Activated CD4-positive, alpha-beta T cell treated with anti-CD3 and anti-CD28 coated beads for 36 hours (primary cell): ENCODE data around the gene VAT1L. TPM values are rescaled to one million over a fixed set of nuclear protein-coding genes. Genes with fewer than 3 reads are reported as not detected.
A peak's percentile ranks its signal among the peaks of the same experiment; 100 is the strongest.

Experiments used
- ATAC-seq: fragments of 200-7000 bp; cut with Tn5 transposase; one replicate; pipeline ENCODE4 v1.10.0; 2021; ENCODE audit warnings: mild to moderate bottlenecking, moderate library complexity
- CTCF ChIA-PET: fragments of 350-600 bp; sonication (Branson Sonifier 250); formaldehyde crosslinking; loops from one replicate; lab custom pipeline; 2021; ENCODE audit warnings: antibody characterized with exemption; lab: Charles Lee
- POLR2A ChIA-PET: fragments of 350-600 bp; sonication (Branson Sonifier 250); formaldehyde crosslinking; loops from one replicate; lab custom pipeline; 2021; ENCODE audit warnings: antibody characterized with exemption, inconsistent platforms; lab: Charles Lee
- DNase-seq: peaks from one replicate; pipeline ENCODE4 v3.0.0-alpha.2; 2020
- H3K27ac Mint-ChIP-seq: one replicate; pipeline ENCODE4 v1.8.0; 2021; ENCODE audit warnings: mixed read lengths
- H3K27me3 Mint-ChIP-seq: one replicate; pipeline ENCODE4 v1.8.0; 2021; ENCODE audit warnings: mixed read lengths
- H3K36me3 Mint-ChIP-seq: one replicate; pipeline ENCODE4 v1.8.0; 2021; ENCODE audit warnings: low read depth, mixed read lengths
- H3K4me1 Mint-ChIP-seq: one replicate; pipeline ENCODE4 v1.8.0; 2021; ENCODE audit warnings: mixed read lengths
- H3K4me3 Mint-ChIP-seq: one replicate; pipeline ENCODE4 v1.8.0; 2021; ENCODE audit warnings: mild to moderate bottlenecking, moderate library complexity, mixed read lengths
- H3K9me3 Mint-ChIP-seq: one replicate; pipeline ENCODE4 v1.8.0; 2021; ENCODE audit warnings: low read depth, mixed read lengths
- intact Hi-C, 2 experiments: fragments of 100-400 bp; cut with DNase I in 1 of 2; cut with micrococcal nuclease in 1 of 2; formaldehyde crosslinking; loops; one replicate each; pipeline versions ENCODE4 v1.14.2 to v1.15.1; 2022 to 2024; cut with DNase I, micrococcal nuclease
- total RNA-seq, 2 experiments: library from RNA; stranded (reverse); gene quantifications; one replicate each; pipeline ENCODE4 v1.2.3, GENCODE V29; 2021

The VAT1L gene
- total RNA-seq, 2 experiments from 2014 or later: 0.05 TPM; not detected in 1

- no peak overlapping the region for H3K27ac Mint-ChIP-seq
- H3K4me1 Mint-ChIP-seq: no peaks in the 10 kb centered on the region
- intact Hi-C loops: no loop called here
- H3K27me3 Mint-ChIP-seq: peaks cover 25% of the 10 kb centered on the region
- ChIA-PET CTCF (no interaction called here), POLR2A (no interaction called here)
- H3K36me3 Mint-ChIP-seq: no peaks in the 10 kb centered on the region
- DNase-seq (no peak), ATAC-seq (no peak)
- no peaks in the 10 kb centered on the region for H3K9me3 Mint-ChIP-seq
- H3K4me3 Mint-ChIP-seq: no peak overlapping the region
Measured at GRCh38 chr16:77858060-77858459, 69.7 kb downstream of the VAT1L start.

- Mint-ChIP-seq H3K4me3 (no peak overlapping the region), H3K27me3 (peaks cover 30% of the 10 kb centered on the region), H3K27ac (no peak overlapping the region), H3K36me3 (no peaks in the 10 kb centered on the region), H3K9me3 (no peaks in the 10 kb centered on the region), H3K4me1 (no peaks in the 10 kb centered on the region)
- ChIA-PET POLR2A (no interaction called here), CTCF (interaction anchor here (0.7 kb wide), 1 partner anchor 1959 kb away, joined by 3 read pairs; no protein-coding TSS in a partner anchor)
- ATAC-seq (no peak), DNase-seq (no peak)
- intact Hi-C loops: no loop called here
Measured at GRCh38 chr16:77859493-77860232, 71.3 kb downstream of the VAT1L start.

GRCh38 chr16:77860953-77861352, 72.6 kb downstream of the VAT1L start:
- peaks cover 30% of the 10 kb centered on the region for H3K27me3 Mint-ChIP-seq
- intact Hi-C loops: no loop called here
- H3K4me1 Mint-ChIP-seq: no peaks in the 10 kb centered on the region
- no peak overlapping the region for H3K27ac Mint-ChIP-seq
- H3K4me3 Mint-ChIP-seq: no peak overlapping the region
- no peaks in the 10 kb centered on the region for H3K9me3 Mint-ChIP-seq
- H3K36me3 Mint-ChIP-seq: no peaks in the 10 kb centered on the region
- no peak for DNase-seq
- POLR2A ChIA-PET: no interaction called here
- no peak for ATAC-seq
- CTCF ChIA-PET: no interaction called here

DNA sequence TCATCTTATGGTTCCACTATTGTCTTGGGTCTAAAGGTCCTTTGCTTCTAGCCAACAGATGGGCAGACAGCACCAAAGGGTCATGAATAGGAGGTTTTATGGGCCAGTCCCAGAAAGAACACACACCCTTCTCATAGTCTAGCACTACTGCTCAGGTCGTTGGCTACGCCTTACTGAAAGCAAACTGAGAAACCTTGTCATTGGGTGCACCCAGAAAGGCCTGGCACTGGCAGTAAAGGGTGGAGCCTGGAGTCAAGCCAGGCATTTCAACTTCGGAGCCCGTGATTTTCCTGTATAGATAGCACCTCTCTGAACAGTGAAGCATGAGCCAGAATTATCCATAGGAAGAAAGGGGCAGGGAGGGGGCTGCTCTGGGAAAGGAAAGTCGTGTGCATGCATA, 74.9 kb downstream of the VAT1L start:
- Mint-ChIP-seq H3K27me3 (peaks cover 22% of the 10 kb centered on the region), H3K4me1 (peaks cover 6% of the 10 kb centered on the region), H3K36me3 (no peaks in the 10 kb centered on the region), H3K9me3 (no peaks in the 10 kb centered on the region), H3K4me3 (no peak overlapping the region), H3K27ac (no peak overlapping the region)
- ChIA-PET POLR2A (no interaction called here), CTCF (no interaction called here)
- DNase-seq (no peak), ATAC-seq (no peak)
- intact Hi-C loops: no loop called here

- no peak overlapping the region for H3K4me3 Mint-ChIP-seq
- H3K27me3 Mint-ChIP-seq: peaks cover 13% of the 10 kb centered on the region
- no peaks in the 10 kb centered on the region for H3K36me3 Mint-ChIP-seq
- intact Hi-C loops: no loop called here
- no peak for DNase-seq
- peaks cover 14% of the 10 kb centered on the region for H3K4me1 Mint-ChIP-seq
- H3K27ac Mint-ChIP-seq: no peak overlapping the region
- H3K9me3 Mint-ChIP-seq: no peaks in the 10 kb centered on the region
- peak; percentile 19 for ATAC-seq
- ChIA-PET CTCF (interaction anchor here (0.6 kb wide), 1 partner anchor 193 kb away, joined by 3 read pairs; no protein-coding TSS in a partner anchor), POLR2A (no interaction called here)
Measured at GRCh38 chr16:77866752-77867151, 78.4 kb downstream of the VAT1L start.

- ATAC-seq: peak; percentile 47
- Mint-ChIP-seq H3K36me3 (no peaks in the 10 kb centered on the region), H3K4me3 (no peak overlapping the region), H3K4me1 (peaks cover 14% of the 10 kb centered on the region), H3K9me3 (no peaks in the 10 kb centered on the region), H3K27me3 (peaks cover 13% of the 10 kb centered on the region), H3K27ac (no peak overlapping the region)
- no peak for DNase-seq
- CTCF ChIA-PET: no interaction called here
- POLR2A ChIA-PET: no interaction called here
- intact Hi-C loops: no loop called here
Measured at GRCh38 chr16:77868052-77868451, 79.7 kb downstream of the VAT1L start.

DNA sequence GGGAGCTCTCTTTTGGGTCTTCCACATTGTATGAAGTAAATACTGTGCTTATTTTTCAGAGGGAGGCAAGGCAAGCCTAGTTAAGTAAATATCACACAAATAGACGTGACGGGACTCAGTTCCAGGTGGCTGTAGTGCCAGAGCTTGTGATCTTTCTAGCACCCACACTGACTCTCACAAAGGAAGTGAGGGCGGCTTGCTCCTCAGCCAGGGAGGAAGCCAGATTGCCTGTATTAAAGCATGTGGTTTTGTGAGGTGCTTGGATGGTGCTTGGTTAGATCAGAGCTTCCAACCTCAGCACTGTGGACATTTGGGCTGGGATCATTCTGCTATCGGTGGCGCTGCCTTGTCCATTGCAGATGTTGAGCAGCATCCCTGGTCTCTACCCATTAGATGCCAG, 80.1 kb downstream of the VAT1L start:
- POLR2A ChIA-PET: no interaction called here

GRCh38 chr16:77869997-77870813, 81.8 kb downstream of the VAT1L start:
- ATAC-seq (no peak), DNase-seq (no peak)
- no peaks in the 10 kb centered on the region for H3K9me3 Mint-ChIP-seq
- peaks cover 7% of the 10 kb centered on the region for H3K27me3 Mint-ChIP-seq
- no peaks in the 10 kb centered on the region for H3K36me3 Mint-ChIP-seq
- peaks cover 14% of the 10 kb centered on the region for H3K4me1 Mint-ChIP-seq
- intact Hi-C loops: no loop called here
- H3K4me3 Mint-ChIP-seq: no peak overlapping the region
- POLR2A ChIA-PET: no interaction called here
- CTCF ChIA-PET: no interaction called here
- H3K27ac Mint-ChIP-seq: no peak overlapping the region

More for the DNA sequence above, 80.1 kb downstream of the VAT1L start:
- Mint-ChIP-seq H3K4me3 (no peak overlapping the region), H3K9me3 (no peaks in the 10 kb centered on the region), H3K27ac (no peak overlapping the region), H3K4me1 (peaks cover 14% of the 10 kb centered on the region), H3K27me3 (peaks cover 13% of the 10 kb centered on the region), H3K36me3 (no peaks in the 10 kb centered on the region)
- intact Hi-C loops: no loop called here
- CTCF ChIA-PET: no interaction called here
- ATAC-seq (peak; percentile 92), DNase-seq (peak; percentile 43)

GRCh38 chr16:77871932-77872331, 83.6 kb downstream of the VAT1L start:
- Mint-ChIP-seq H3K4me3 (no peak overlapping the region), H3K27me3 (peaks cover 2% of the 10 kb centered on the region), H3K4me1 (peaks cover 11% of the 10 kb centered on the region), H3K9me3 (no peaks in the 10 kb centered on the region), H3K36me3 (no peaks in the 10 kb centered on the region), H3K27ac (no peak overlapping the region)
- DNase-seq (no peak), ATAC-seq (no peak)
- ChIA-PET CTCF (interaction anchor here (0.7 kb wide), 1 partner anchor 196 kb away, joined by 5 read pairs; no protein-coding TSS in a partner anchor), POLR2A (no interaction called here)
- intact Hi-C loops: no loop called here

DNA sequence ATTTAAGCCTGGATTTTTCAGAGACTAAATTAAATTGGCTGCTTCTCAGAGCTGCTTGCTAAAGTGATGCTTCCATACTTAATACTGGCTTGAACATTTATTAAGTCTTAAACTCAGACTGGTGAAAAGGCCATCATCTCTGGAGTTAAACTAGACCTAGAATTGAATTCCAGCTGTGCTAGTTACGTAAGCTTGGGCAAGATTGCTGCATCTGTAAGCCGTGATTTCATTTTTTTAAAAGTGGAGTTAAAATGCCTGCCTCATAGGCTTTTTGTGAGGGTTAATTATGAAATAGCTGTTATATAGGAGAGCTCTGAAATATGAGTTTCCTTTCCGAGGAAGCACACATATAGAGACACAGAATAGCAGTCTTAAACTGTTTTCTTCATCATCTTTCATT, 84.7 kb downstream of the VAT1L start:
- Mint-ChIP-seq H3K27me3 (peaks cover 4% of the 10 kb centered on the region), H3K4me3 (no peak overlapping the region), H3K4me1 (peaks cover 9% of the 10 kb centered on the region), H3K27ac (no peak overlapping the region), H3K36me3 (no peaks in the 10 kb centered on the region), H3K9me3 (no peaks in the 10 kb centered on the region)
- POLR2A ChIA-PET: no interaction called here
- CTCF ChIA-PET: no interaction called here
- intact Hi-C loops: no loop called here
- no peak for ATAC-seq
- no peak for DNase-seq

- ChIA-PET CTCF (no interaction called here), POLR2A (no interaction called here)
- Mint-ChIP-seq H3K27ac (no peak overlapping the region), H3K36me3 (no peaks in the 10 kb centered on the region), H3K27me3 (peaks cover 4% of the 10 kb centered on the region), H3K9me3 (no peaks in the 10 kb centered on the region), H3K4me1 (no peaks in the 10 kb centered on the region), H3K4me3 (no peak overlapping the region)
- no peak for DNase-seq
- ATAC-seq: no peak
- intact Hi-C loops: no loop called here
Measured at GRCh38 chr16:77874347-77874746, 86.0 kb downstream of the VAT1L start.

DNA sequence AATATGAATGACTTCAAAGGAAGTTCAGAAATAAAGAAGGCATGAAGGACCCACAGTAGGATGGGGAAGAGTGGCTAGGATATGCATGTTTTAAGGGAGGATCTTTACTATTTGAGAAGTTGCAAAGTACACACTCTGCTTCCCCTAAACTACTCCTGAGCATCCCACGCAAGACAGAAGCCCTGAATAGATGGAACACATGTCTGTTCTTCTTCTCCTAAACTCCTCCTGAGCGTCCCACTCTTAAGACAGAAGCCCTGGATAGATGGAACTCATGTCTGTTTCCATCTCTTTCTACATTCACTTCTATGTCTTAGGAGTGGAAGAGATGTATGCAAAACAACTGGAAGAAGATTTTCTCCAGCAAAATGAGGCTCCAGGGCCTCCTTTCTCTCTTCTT, 88.4 kb downstream of the VAT1L start:
- Mint-ChIP-seq H3K9me3 (no peaks in the 10 kb centered on the region), H3K4me3 (no peak overlapping the region), H3K4me1 (no peaks in the 10 kb centered on the region), H3K36me3 (no peaks in the 10 kb centered on the region), H3K27me3 (peaks cover 4% of the 10 kb centered on the region), H3K27ac (no peak overlapping the region)
- CTCF ChIA-PET: no interaction called here
- no peak for ATAC-seq
- DNase-seq: no peak
- intact Hi-C loops: no loop called here
- POLR2A ChIA-PET: no interaction called here
